Erythroblast (primary cell): ENCODE measurements around the gene ARHGAP28.

Experiments
- GATA1 ChIP-seq: IDR thresholded peaks from 2 replicates; pipeline ENCODE4 v1.6.1; 2011; ENCODE audit warnings: low read depth, mild to moderate bottlenecking, control low read depth, low read length, moderate library complexity
- POLR2A ChIP-seq: IDR thresholded peaks from 2 replicates; pipeline ENCODE4 v1.6.1; 2011; ENCODE audit warnings: mild to moderate bottlenecking, low read length

- TF ChIP-seq POLR2A: no peak
- TF ChIP-seq GATA1: no peak
These were observed 41.8 kb upstream of the ARHGAP28 start for GRCh38 chr18:6687676-6688075.
